ENCODE results near the gene PEX7.

DNA sequence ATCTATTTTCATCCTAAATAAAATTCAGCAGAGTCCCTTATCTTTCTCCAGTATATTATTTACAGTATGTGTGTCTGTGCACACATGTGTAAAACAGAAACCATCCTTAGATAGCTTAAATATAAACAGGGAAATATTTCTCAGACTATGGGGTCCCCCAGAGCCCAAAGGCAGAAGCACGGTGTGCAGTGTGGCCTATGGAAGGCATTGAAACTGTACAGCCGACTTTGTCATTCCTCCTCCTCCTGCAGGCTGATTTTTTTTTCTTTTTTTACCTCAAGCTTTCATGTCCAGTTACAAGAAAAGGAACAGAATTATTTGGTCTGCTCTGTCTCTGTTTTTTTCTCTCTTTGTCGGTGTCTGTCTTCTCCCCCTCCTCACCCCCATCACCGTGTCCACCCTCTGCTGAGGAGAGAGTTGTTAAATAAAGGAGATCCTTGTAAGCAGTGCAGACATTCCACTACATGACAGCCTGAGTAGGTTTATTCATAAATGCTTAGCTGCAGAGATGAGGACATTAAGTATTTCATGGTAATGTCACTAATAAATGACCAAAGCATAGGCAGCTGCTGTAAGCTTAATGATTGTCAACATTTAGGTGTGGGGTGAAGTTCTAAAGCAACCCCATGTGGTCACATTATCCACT lies 67.9 kb downstream of the PEX7 start:
- TF ChIP-seq, protein P1, sequence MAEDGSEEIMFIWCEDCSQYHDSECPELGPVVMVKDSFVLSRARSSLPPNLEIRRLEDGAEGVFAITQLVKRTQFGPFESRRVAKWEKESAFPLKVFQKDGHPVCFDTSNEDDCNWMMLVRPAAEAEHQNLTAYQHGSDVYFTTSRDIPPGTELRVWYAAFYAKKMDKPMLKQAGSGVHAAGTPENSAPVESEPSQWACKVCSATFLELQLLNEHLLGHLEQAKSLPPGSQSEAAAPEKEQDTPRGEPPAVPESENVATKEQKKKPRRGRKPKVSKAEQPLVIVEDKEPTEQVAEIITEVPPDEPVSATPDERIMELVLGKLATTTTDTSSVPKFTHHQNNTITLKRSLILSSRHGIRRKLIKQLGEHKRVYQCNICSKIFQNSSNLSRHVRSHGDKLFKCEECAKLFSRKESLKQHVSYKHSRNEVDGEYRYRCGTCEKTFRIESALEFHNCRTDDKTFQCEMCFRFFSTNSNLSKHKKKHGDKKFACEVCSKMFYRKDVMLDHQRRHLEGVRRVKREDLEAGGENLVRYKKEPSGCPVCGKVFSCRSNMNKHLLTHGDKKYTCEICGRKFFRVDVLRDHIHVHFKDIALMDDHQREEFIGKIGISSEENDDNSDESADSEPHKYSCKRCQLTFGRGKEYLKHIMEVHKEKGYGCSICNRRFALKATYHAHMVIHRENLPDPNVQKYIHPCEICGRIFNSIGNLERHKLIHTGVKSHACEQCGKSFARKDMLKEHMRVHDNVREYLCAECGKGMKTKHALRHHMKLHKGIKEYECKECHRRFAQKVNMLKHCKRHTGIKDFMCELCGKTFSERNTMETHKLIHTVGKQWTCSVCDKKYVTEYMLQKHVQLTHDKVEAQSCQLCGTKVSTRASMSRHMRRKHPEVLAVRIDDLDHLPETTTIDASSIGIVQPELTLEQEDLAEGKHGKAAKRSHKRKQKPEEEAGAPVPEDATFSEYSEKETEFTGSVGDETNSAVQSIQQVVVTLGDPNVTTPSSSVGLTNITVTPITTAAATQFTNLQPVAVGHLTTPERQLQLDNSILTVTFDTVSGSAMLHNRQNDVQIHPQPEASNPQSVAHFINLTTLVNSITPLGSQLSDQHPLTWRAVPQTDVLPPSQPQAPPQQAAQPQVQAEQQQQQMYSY (CRISPR knock-in tag; IDR thresholded peaks at IDR 0.05): no peak
- no peak for TF ChIP-seq TAF1 (IDR thresholded peaks at IDR 0.05; ENCODE audit: borderline replicate concordance, low read depth, low read length)
- TF ChIP-seq POLR2A (IDR thresholded peaks at IDR 0.05; ENCODE audit: low read depth, low read length): no peak
- TF ChIP-seq, protein P2, sequence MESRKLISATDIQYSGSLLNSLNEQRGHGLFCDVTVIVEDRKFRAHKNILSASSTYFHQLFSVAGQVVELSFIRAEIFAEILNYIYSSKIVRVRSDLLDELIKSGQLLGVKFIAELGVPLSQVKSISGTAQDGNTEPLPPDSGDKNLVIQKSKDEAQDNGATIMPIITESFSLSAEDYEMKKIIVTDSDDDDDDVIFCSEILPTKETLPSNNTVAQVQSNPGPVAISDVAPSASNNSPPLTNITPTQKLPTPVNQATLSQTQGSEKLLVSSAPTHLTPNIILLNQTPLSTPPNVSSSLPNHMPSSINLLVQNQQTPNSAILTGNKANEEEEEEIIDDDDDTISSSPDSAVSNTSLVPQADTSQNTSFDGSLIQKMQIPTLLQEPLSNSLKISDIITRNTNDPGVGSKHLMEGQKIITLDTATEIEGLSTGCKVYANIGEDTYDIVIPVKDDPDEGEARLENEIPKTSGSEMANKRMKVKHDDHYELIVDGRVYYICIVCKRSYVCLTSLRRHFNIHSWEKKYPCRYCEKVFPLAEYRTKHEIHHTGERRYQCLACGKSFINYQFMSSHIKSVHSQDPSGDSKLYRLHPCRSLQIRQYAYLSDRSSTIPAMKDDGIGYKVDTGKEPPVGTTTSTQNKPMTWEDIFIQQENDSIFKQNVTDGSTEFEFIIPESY (IDR thresholded peaks at IDR 0.05): no peak
- no peak for TF ChIP-seq JUND (IDR thresholded peaks at IDR 0.05; ENCODE audit: low read depth, low read length)
- TF ChIP-seq, protein P3, sequence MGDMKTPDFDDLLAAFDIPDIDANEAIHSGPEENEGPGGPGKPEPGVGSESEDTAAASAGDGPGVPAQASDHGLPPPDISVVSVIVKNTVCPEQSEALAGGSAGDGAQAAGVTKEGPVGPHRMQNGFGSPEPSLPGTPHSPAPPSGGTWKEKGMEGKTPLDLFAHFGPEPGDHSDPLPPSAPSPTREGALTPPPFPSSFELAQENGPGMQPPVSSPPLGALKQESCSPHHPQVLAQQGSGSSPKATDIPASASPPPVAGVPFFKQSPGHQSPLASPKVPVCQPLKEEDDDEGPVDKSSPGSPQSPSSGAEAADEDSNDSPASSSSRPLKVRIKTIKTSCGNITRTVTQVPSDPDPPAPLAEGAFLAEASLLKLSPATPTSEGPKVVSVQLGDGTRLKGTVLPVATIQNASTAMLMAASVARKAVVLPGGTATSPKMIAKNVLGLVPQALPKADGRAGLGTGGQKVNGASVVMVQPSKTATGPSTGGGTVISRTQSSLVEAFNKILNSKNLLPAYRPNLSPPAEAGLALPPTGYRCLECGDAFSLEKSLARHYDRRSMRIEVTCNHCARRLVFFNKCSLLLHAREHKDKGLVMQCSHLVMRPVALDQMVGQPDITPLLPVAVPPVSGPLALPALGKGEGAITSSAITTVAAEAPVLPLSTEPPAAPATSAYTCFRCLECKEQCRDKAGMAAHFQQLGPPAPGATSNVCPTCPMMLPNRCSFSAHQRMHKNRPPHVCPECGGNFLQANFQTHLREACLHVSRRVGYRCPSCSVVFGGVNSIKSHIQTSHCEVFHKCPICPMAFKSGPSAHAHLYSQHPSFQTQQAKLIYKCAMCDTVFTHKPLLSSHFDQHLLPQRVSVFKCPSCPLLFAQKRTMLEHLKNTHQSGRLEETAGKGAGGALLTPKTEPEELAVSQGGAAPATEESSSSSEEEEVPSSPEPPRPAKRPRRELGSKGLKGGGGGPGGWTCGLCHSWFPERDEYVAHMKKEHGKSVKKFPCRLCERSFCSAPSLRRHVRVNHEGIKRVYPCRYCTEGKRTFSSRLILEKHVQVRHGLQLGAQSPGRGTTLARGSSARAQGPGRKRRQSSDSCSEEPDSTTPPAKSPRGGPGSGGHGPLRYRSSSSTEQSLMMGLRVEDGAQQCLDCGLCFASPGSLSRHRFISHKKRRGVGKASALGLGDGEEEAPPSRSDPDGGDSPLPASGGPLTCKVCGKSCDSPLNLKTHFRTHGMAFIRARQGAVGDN (IDR thresholded peaks at IDR 0.05): no peak
- no peak for TF ChIP-seq POLR2AphosphoS5 (IDR thresholded peaks at IDR 0.05; ENCODE audit: low read length)
- TF ChIP-seq BACH1 (IDR thresholded peaks at IDR 0.05; ENCODE audit: borderline replicate concordance): no peak
- TF ChIP-seq ZNF274 (IDR thresholded peaks at IDR 0.05; ENCODE audit: insufficient read depth, insufficient read length): no peak
- TF ChIP-seq EED (IDR thresholded peaks at IDR 0.05; ENCODE audit: low read depth): no peak
- TF ChIP-seq ZNF24 (IDR thresholded peaks at IDR 0.05): no peak
